KOPT-K1 (cell line): ENCODE results near the gene PILRA.

Experiments
- H3K27ac ChIP-seq: fragments of 200-600 bp; sonication (generic); 2 replicates; pipeline ENCODE4 v1.5.1; 2016; ENCODE audit warnings: antibody characterized with exemption, mild to moderate bottlenecking, low read depth, low read length; ENCODE audit not compliant: poor library complexity, severe bottlenecking
- H3K36me3 ChIP-seq: fragments of 200-600 bp; sonication (generic); 2 replicates; pipeline ENCODE4 v1.5.1; 2017; ENCODE audit warnings: antibody characterized with exemption, mild to moderate bottlenecking, low read length, moderate library complexity; ENCODE audit not compliant: insufficient read depth
- H3K9me3 ChIP-seq: fragments of 200-600 bp; sonication (generic); 2 replicates; pipeline ENCODE4 v1.5.1; 2017; ENCODE audit warnings: antibody characterized with exemption, low read length, mild to moderate bottlenecking; ENCODE audit not compliant: insufficient read depth, poor library complexity, severe bottlenecking

Gene PILRA

GRCh38 chr7:100406767-100407166 lies 33.5 kb downstream of the PILRA start:
- Histone ChIP-seq H3K27ac (no peak overlapping the region), H3K36me3 (no peaks in the 10 kb centered on the region), H3K9me3 (no peaks in the 10 kb centered on the region)

DNA sequence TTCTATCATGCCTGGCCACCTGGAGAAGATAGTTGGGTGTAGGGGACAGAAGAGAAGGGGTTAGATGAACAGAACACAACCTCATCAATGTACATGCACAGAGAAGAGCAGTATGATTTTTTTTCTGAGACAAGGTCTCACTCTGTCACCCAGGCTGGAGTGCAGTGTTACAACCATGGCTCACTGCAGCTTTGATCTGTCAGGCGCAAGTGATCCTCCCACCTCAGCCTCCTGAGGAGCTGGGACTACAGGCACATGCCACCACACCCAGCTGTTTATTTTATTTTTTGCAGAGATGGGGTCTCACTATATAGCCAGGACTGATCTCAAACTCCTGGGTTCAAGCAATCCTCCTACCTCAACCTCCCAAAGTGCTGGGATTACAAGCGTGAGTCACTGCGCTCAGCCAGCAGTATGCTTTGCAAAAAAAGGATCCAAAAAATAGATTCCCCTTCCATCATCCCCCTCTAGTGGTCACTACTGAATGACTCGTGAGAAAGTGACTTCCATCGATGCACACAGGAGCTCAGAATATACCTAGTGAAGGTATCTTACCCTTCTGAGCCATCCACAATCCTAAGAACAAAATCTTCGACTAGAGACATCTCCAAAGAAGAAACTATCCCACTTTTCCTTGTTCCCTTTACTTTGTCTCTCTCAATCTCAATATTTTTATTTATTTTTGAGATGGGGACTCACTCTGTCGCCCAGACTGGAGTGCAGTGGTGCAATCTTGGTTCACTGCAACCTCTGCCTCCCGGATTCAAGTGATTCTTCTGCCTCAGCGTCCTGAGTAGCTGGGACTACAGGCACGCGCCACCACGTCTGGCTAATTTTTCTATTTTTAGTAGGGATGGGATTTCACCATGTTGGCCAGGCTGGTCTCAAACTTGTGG lies 34.2 kb downstream of the PILRA start:
- H3K9me3 ChIP-seq = no peaks in the 10 kb centered on the region

DNA sequence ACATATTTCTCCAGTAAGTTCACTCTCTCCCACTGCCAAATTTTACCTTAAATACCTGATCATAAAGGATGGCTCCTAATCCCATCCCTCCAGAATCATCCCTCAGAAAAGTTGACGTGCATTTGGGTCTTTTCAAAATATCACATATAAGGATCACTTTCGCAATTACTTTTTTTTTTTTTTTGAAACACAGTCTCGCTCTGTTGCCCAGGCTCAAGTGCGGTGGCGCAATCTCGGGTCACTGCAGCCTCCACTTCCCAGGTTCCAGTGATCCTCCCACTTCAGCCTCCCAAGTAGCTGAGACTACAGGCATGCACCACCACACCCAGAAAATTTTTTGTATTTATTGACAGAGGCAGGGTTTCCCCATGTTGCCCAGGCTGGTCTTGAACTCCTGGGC lies 37.8 kb downstream of the PILRA start:
- Histone ChIP-seq H3K27ac (no peak overlapping the region), H3K36me3 (no peaks in the 10 kb centered on the region), H3K9me3 (no peaks in the 10 kb centered on the region)

More for the DNA sequence above, 34.2 kb downstream of the PILRA start:
- Histone ChIP-seq H3K27ac (no peak overlapping the region), H3K36me3 (no peaks in the 10 kb centered on the region)

- no peak overlapping the region for H3K27ac ChIP-seq
- H3K36me3 ChIP-seq = no peaks in the 10 kb centered on the region
- H3K9me3 ChIP-seq = no peaks in the 10 kb centered on the region
Measured at GRCh38 chr7:100413346-100413745, 40.1 kb downstream of the PILRA start.

GRCh38 chr7:100413889-100414288 lies 40.6 kb downstream of the PILRA start:
- H3K9me3 ChIP-seq = no peaks in the 10 kb centered on the region
- H3K27ac ChIP-seq = no peak overlapping the region
- no peaks in the 10 kb centered on the region for H3K36me3 ChIP-seq

- Histone ChIP-seq H3K36me3 (no peaks in the 10 kb centered on the region), H3K9me3 (no peaks in the 10 kb centered on the region), H3K27ac (no peak overlapping the region)
Measured at GRCh38 chr7:100415448-100415847, 42.2 kb downstream of the PILRA start.

- Histone ChIP-seq H3K27ac (no peak overlapping the region), H3K9me3 (no peaks in the 10 kb centered on the region), H3K36me3 (no peaks in the 10 kb centered on the region)
Measured at GRCh38 chr7:100418930-100419659, 45.8 kb downstream of the PILRA start.

DNA sequence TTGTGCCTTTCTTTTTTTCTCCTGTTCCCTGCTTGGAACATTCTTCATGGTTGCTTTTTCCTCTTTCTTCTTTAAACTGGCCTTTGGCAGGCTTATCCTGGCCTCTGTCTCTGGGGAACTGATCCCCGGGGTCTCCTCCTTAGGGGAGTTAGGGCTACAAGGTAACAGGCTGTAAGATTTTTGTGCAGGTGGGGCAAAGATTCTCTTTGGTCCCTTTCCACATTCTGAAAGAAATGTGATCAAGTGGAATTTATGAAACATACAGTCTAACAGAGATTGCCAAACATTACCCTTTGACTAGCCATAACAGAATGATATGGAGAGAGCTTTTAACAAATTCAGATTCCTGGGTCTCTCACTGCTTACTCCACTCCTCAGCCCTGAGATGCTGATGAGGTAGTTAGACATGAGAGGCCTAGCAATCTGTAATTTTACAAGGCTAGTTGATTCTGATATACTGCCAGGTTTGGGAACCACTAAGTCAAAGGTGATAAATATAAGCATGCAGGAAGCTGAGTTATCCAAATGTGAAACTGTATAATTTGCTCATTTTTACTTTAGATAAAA lies 46.5 kb downstream of the PILRA start:
- Histone ChIP-seq H3K36me3 (no peaks in the 10 kb centered on the region), H3K9me3 (no peaks in the 10 kb centered on the region), H3K27ac (no peak overlapping the region)

DNA sequence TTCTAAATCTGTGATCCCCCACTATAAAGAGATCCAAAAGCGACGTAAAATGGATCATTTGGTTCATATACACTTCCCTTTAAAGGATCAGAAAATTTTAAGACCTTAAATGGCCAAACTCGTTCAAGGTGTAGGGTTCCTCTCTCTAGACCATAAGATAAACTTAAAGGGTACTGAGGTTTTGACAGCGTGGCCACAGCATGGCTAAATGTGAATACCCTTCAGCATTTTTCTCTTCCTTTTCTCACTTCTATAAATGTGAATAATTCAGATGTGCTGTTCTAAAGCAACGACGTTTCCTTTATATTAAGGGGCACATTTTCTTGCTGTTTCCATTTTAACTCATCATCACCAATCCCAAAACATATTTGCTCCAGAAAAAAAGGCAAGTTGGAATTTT lies 50.0 kb downstream of the PILRA start:
- peaks cover 6% of the 10 kb centered on the region for H3K9me3 ChIP-seq
- H3K36me3 ChIP-seq = no peaks in the 10 kb centered on the region
- no peak overlapping the region for H3K27ac ChIP-seq

GRCh38 chr7:100425347-100425746 lies 52.1 kb downstream of the PILRA start:
- Histone ChIP-seq H3K36me3 (no peaks in the 10 kb centered on the region), H3K27ac (no peak overlapping the region), H3K9me3 (peaks cover 6% of the 10 kb centered on the region)

DNA sequence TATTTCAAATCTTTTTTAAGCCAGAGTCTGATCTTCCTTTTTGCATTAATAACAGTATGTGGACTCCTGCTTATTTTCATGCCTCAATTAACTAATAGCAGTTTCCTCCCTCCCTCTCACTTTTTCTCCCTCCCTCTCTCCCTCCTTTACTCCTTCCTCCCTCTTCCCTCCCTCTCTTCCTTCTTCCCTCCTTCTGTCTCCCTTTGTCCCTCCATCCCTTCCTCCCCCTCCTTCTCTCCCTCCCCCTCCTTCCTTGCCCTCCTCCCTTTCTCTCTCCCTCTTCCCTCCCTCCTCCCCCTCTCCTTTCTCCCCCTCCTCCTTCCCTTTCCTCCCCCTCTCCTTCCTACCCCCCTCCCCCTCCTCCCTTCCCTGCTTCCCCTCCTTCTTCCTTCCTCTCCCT lies 53.2 kb downstream of the PILRA start:
- H3K9me3 ChIP-seq = peaks cover 6% of the 10 kb centered on the region
- H3K27ac ChIP-seq = no peak overlapping the region
- H3K36me3 ChIP-seq = peaks cover 10% of the 10 kb centered on the region

DNA sequence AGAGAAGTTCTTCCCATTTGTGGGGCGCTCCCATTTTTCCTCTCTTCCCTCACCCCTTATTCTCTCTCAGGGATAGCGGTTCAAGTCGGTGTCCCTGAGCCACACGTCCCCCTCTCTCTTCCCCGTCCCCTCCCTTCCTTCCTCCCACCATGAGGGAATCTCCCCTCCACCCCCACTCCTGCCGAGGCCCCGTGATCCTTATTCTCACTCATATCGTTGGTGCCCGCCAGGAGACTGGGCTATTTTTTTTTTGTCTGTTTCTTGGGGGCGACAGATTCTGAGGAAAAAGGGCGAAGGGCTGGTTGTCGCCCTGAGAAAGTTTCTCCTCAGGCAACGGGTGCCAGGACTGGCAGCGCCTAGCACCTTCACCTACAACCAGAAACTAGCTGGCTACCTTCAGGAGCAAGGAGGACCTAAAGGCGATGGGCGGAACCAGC lies 54.5 kb downstream of the PILRA start:
- Histone ChIP-seq H3K27ac (peak overlapping the region; percentile 99), H3K36me3 (peaks cover 22% of the 10 kb centered on the region), H3K9me3 (peaks cover 6% of the 10 kb centered on the region)

DNA sequence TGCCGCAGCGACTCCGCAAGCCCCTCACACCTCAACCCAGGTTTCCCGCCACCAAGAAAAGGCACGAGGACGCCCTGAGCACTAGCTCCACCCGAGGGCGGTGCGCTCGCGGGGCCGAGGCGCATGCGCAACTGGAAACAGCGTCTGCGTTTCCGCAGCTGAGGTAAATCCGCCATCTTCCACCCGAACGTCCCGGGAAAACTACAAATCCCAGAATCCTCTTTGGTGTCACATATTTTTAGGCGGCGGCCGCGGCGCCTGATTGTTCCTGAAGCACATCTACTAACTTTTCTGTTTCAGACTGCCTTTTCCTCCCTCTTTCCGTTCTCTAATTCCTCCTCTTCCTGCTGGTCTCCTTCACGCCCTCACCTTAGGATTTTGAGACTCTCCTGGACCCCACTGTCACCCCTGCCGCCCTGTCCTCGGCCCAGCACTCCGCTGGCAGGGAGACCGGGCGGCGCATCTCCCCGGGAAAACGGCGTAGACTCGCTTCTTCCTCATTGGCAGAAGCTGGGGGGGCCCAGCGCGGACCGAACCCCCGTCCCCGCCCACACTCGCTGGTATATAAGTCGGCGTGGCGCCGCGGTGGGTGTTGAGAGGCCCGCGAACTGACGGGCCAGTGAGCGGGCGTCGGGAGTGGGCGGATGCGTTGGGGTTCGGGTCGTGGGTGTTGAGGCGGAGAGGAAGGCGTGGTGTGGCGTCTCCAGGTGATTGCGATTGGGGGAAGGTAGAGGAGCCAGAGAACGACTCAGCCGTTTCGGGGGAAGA lies 55.1 kb downstream of the PILRA start, which contains the start of gene ZCWPW1:
Gene ZCWPW1, minus strand, starts transcription at position 505 of the 768 bp plus-strand sequence. CDS start 8,054 bp downstream, outside the sequence.
- Histone ChIP-seq H3K36me3 (peaks cover 28% of the 10 kb centered on the region), H3K9me3 (peaks cover 6% of the 10 kb centered on the region), H3K27ac (peak within 1 kb of the TSS; percentile 99)

GRCh38 chr7:100428967-100429636 lies 55.8 kb downstream of the PILRA start:
- H3K36me3 ChIP-seq = peaks cover 35% of the 10 kb centered on the region
- H3K27ac ChIP-seq = peak overlapping the region; percentile 99
- H3K9me3 ChIP-seq = peaks cover 6% of the 10 kb centered on the region
